SH-SY5Y (cell line): ENCODE results near the gene RNF39.

Experiments used
- GATA2 ChIP-seq: IDR thresholded peaks from 2 replicates; pipeline ENCODE4 v1.6.1; 2011; ENCODE audit warnings: mild to moderate bottlenecking, low read depth, low read length
- GATA3 ChIP-seq: IDR thresholded peaks from 2 replicates; pipeline ENCODE4 v1.6.1; 2011; ENCODE audit warnings: low read depth, mild to moderate bottlenecking, low read length, moderate library complexity

GRCh38 chr6:30102414-30102969 is 26.9 kb upstream of the RNF39 start:
- TF ChIP-seq GATA2 (no peak), GATA3 (no peak)
